Ascending aorta (tissue), 2 donors: ENCODE measurements around the gene CANT1. TPM values are rescaled to one million over a fixed set of nuclear protein-coding genes. Genes with fewer than 3 reads are reported as not detected.

Experiments
- DNase-seq, 2 donors: peaks; one replicate each; pipeline ENCODE4 v3.0.0-alpha.2; 2019; ENCODE audit warnings: low spot score in 2 of 2
- H3K27ac ChIP-seq, 2 donors: fragments of 200-600 bp; sonication (generic); one replicate each; pipeline ENCODE4 v1.5.1; 2016 to 2017; ENCODE audit warnings: mild to moderate bottlenecking in 1 of 2
- H3K27me3 ChIP-seq: fragments of 200-600 bp; sonication (generic); one replicate; pipeline ENCODE4 v1.5.1; 2017
- H3K36me3 ChIP-seq, 2 donors: fragments of 200-600 bp; sonication (generic); one replicate each; pipeline ENCODE4 v1.5.1; 2016
- H3K4me1 ChIP-seq, 2 donors: fragments of 200-600 bp; sonication (generic); one replicate each; pipeline ENCODE4 v1.5.1; 2016 to 2017; ENCODE audit warnings: mild to moderate bottlenecking in 1 of 2
- H3K4me3 ChIP-seq, 2 donors: fragments of 200-600 bp; sonication (generic); one replicate each; pipeline ENCODE4 v1.5.1; 2016 to 2017; ENCODE audit warnings: mild to moderate bottlenecking in 1 of 2
- H3K9me3 ChIP-seq, 2 donors: fragments of 200-600 bp; sonication (generic); one replicate each; pipeline ENCODE4 v1.5.1; 2016
- intact Hi-C: fragments of 100-400 bp; cut with DNase I; formaldehyde crosslinking; loops from one replicate; pipeline ENCODE4 v1.15.1; 2023
- total RNA-seq: library from RNA; depleted of rRNA; stranded (reverse); fragments of >200 nt; gene quantifications from one replicate; pipeline ENCODE4 v1.1.0, GENCODE V29; 2016
- TF ChIP-seq, protein P1 (sequence below), 3 experiments: fragments of 200-600 bp in 2 of 3; fragments of 450-650 bp in 1 of 3; sonication (generic) in 2 of 3; IDR thresholded peaks; one replicate each; pipeline ENCODE4 v1.5.1; 2016 to 2019; ENCODE audit warnings: antibody characterized with exemption in 3 of 3, mild to moderate bottlenecking in 1 of 3, moderate library complexity in 1 of 3

CANT1 gene
- total RNA-seq, 1 donor from 2014 or later: 67.2 TPM

DNA sequence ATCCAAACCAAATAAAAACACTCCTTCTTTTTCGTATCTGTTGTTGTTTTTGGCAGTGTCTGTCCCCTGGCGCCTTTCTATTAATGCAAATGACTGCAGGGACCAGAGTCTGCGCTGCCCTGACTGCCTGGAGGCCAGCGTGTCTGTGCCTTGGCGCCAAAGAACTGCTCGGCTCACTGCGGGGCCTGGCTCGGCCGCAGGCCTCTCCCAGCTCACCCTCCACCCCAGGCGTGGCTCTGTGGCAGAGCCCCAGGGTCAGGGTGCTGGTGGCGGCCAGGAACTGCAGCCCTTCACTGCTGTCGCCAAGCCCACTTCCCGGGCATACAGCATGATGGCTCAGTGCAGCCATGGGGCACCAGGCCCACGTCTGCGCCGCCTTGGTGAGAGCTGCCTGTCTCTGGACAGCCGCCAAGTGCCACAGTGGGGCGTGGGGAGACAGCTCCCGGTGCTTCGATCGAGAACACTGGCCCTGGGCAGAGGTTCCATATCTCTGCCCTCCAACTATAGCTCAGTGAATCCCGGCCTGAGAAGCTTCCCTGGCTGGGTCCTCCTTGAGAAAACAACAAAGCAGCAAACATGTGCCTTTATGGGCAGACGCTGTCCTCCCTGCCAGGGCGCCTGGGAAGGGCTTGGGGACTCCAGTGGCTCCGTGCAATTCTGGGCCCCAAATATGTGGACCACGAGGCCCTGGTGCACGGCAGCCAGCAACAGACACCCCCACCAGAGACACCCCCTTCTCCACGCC is 11.1 kb downstream of the CANT1 start:
- Histone ChIP-seq H3K36me3 (peaks cover 34 to 44% of the 10 kb centered on the region in 2 donors), H3K9me3 (no peaks in the 10 kb centered on the region), H3K4me3 (peak overlapping the region in 1 of 2 donors; percentile 6), H3K27me3 (no peaks in the 10 kb centered on the region), H3K4me1 (peaks cover 0 to 24% of the 10 kb centered on the region in 2 donors), H3K27ac (peak overlapping the region; percentile 67 to 79)
- TF ChIP-seq, protein P1, sequence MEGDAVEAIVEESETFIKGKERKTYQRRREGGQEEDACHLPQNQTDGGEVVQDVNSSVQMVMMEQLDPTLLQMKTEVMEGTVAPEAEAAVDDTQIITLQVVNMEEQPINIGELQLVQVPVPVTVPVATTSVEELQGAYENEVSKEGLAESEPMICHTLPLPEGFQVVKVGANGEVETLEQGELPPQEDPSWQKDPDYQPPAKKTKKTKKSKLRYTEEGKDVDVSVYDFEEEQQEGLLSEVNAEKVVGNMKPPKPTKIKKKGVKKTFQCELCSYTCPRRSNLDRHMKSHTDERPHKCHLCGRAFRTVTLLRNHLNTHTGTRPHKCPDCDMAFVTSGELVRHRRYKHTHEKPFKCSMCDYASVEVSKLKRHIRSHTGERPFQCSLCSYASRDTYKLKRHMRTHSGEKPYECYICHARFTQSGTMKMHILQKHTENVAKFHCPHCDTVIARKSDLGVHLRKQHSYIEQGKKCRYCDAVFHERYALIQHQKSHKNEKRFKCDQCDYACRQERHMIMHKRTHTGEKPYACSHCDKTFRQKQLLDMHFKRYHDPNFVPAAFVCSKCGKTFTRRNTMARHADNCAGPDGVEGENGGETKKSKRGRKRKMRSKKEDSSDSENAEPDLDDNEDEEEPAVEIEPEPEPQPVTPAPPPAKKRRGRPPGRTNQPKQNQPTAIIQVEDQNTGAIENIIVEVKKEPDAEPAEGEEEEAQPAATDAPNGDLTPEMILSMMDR (IDR thresholded peaks at IDR 0.05): peak; percentile 20 to 25 (median 23)
- peak in 1 of 2 donors; percentile 87 for DNase-seq
- intact Hi-C loops: no loop called here

DNA sequence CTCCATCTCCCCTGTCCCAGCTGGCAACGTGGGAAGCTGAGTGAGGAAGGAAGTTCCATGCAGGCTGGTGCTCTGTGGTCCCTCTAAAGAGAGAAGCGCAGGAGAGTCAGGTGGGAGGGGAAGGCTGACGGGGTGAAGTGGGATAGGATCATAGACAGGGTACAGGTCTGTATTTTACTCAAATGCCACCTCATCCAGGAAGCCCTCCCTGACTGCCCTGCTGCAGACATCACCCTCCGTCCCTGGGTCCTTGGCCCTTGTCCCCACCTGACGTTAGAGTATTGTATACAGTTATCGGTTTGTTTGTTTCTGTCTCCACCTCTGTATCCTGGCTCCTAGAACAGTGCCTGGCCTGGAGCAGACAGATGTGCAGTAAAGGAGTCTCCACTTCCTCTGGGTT is 11.7 kb downstream of the CANT1 start:
- Histone ChIP-seq H3K36me3 (peaks cover 37 to 46% of the 10 kb centered on the region in 2 donors), H3K27ac (peak overlapping the region; percentile 67 to 79), H3K9me3 (no peaks in the 10 kb centered on the region), H3K4me1 (peaks cover 0 to 24% of the 10 kb centered on the region in 2 donors), H3K27me3 (no peaks in the 10 kb centered on the region), H3K4me3 (no peak overlapping the region)
- TF ChIP-seq, protein P1 (IDR thresholded peaks at IDR 0.05): no peak
- intact Hi-C loops: no loop called here
- DNase-seq: no peak

DNA sequence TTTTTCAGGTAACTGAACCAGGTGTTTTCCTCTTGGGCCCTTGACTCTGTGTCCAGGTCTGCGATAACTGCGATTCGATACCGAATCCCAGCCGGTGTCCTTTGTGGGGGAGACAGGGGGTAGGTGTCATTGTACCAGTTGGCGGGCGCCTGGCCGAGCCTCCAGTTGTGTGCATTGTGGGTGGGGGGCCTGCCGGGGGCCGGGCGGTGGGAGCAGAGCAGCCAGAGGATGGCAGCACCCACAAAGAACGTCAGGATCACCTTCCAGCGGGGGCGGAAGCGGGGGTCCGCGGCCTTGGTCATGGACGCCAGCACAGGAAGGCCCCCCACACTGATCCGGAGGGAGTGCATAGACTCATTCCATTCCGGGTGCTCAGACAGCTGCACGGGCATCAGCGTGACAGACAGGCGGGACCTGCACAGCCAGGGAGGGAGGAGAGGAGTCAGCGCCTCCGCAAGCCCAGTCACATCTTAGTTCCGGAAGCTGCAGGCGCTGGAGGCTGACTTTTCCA is 12.3 kb downstream of the CANT1 start:
- Histone ChIP-seq H3K4me1 (peaks cover 0 to 24% of the 10 kb centered on the region in 2 donors), H3K27ac (peak overlapping the region in 1 of 2 donors; percentile 79), H3K4me3 (no peak overlapping the region), H3K27me3 (no peaks in the 10 kb centered on the region), H3K9me3 (no peaks in the 10 kb centered on the region), H3K36me3 (peaks cover 42 to 50% of the 10 kb centered on the region in 2 donors)
- TF ChIP-seq, protein P1 (IDR thresholded peaks at IDR 0.05): no peak
- peak in 1 of 2 donors; percentile 58 for DNase-seq
- intact Hi-C loops: no loop called here

DNA sequence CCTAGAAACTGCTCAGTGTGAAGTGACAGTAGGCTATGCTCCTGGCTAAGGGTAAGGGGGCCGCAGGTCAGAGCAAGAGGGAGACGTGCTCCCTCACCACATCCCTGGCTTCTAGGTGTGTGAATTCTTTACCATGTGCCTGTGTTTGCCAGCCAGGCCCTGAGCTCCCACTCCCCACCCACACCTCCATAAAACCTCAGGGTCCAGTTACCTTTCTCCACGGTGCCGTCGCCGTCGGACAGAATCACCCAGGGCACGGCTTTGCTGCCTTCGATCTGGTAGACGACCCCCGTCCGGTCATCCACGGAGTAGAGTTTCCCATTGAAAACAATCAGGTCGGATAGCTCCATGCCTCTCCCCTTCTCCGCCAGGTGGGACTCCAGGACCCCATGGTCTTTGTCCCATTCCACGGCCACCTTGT is 12.8 kb downstream of the CANT1 start:
- Histone ChIP-seq H3K27ac (no peak overlapping the region), H3K4me3 (no peak overlapping the region), H3K4me1 (peaks cover 0 to 24% of the 10 kb centered on the region in 2 donors), H3K36me3 (peaks cover 47 to 52% of the 10 kb centered on the region in 2 donors), H3K9me3 (no peaks in the 10 kb centered on the region), H3K27me3 (no peaks in the 10 kb centered on the region)
- intact Hi-C loops: no loop called here
- peak in 1 of 2 donors; percentile 59 for DNase-seq
- TF ChIP-seq, protein P1 (IDR thresholded peaks at IDR 0.05): no peak

DNA sequence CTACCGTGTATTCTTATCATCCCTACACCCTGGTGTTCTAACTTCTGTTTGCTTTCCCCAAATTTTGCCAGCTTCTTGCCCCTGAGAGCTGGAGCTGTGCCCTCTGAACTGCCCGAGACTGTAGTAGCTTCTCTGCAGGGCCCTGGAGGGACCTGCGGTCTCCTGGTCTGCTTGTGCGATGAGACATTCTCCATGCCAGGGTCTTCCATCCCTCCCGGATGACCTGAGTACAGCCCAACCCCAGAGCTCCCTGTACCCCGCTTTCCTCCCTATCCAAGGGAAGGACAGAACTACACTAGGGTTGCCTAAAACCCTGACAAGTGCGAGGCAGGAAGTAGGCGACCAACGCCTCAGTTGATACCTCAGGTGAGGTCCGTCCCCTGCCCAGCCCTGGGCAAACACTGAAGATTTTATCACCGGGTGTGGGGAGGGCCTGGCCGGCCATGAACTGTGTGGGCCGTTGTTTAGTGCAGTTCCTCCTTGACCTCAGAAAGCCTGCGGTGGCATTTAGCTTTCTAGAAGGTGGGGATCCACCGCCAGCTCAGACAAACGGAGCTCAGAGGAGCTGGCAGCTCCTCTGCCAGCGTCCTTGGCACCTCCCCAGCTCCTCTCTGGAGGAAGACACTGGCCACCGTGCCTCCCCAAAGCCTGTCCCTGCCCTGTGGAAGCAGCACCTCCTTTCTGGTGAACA is 13.7 kb downstream of the CANT1 start:
- no peaks in the 10 kb centered on the region for H3K27me3 ChIP-seq
- H3K4me1 ChIP-seq: peaks cover 0 to 24% of the 10 kb centered on the region in 2 donors
- intact Hi-C loops: no loop called here
- peak overlapping the region; percentile 13 to 36 for H3K27ac ChIP-seq
- TF ChIP-seq, protein P1 (IDR thresholded peaks at IDR 0.05): no peak
- no peak overlapping the region for H3K4me3 ChIP-seq
- H3K36me3 ChIP-seq: peaks cover 56 to 61% of the 10 kb centered on the region in 2 donors
- H3K9me3 ChIP-seq: no peaks in the 10 kb centered on the region
- peak in 1 of 2 donors; percentile 47 for DNase-seq
